GM18907 (cell line): ENCODE measurements around the gene BRD1.

Source experiments
- ATAC-seq: cut with Tn5 transposase; IDR thresholded peaks from one replicate; pipeline ENCODE4 v1.9.1; 2021; ENCODE audit warnings: mild to moderate bottlenecking, moderate library complexity; ENCODE audit not compliant: unreplicated experiment

BRD1 gene

DNA sequence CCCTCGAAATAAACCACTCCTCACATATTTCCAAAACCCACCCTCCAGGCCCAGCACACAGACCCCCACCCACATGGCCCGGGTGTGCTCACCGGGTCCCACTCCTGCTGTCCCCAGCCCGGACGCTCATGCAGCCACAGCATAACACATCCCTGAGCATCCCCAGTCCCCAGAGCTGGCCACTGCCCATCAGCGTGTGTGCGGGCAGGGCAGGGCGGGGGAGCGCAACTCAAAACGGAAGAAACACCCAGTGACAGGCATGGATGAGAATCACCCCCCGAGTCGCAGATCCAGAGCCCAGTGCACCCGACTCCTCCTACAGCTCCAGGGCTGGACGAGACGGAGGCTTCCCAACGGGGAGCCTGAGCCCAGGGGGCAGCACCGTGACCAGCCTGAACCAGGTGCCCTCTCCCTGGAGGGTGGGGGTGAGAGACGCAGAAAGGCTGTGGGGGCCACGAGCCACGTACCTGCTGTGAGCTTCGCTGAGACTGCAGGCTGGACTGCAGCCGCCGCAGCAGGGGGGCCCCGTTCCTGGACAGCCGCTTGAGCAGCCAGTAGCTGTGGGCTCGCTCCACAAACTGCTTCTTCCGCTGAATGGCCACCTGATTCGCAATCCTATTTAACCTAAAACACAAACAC is 23.8 kb downstream of the BRD1 start:
- ATAC-seq: no peak

DNA sequence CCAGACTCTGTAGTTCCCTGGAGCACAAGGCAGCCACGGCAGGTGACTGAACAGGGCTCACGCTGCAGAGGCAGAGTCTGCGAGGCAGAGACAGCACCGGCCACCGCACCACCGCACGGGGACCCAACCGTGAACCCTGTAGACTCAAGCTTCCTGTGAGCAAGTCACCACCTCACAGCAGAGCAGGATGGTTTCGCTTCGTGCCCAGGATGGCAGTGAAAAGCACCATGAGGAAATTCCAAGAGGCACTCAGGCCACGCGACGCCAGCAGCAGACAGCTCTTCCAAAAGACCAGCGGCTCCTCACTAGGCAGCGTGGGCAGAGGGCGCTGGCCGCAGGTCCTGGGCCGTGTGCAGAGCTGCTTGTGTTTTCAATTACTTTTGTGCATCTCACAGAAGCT is 24.5 kb downstream of the BRD1 start:
- no peak for ATAC-seq

DNA sequence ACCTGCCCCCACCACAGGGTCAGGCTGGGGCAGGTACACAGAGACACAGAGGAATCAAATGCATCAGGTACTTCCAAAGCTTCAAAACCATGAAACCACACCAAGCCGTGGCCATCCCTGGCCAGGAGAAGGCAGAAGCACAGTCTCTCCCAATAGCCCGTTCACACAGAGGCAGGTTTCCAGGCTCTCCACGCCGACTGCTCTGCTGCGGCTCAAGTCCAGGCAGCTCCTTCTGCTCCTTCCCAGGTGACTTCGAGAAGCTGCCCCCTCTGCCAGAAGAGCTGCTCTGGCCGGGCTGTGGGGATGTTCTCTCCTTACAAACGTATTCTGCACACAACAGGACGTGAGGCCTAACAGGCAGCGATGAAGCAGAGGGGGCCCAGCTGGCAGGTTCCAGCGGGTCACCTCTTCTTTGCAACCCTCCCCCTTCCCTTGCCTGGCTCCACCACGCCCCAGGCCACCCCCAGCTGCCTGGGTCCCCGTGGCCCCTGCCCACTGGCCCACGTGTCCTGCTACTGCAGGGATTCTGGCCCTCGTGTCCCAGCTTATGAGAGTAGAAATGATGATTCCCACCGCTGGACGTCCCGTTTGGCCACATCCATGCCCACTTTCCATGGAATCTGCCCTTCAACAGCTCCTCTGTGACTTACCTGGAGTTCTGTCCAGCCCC is 26.1 kb downstream of the BRD1 start:
- ATAC-seq: no peak

DNA sequence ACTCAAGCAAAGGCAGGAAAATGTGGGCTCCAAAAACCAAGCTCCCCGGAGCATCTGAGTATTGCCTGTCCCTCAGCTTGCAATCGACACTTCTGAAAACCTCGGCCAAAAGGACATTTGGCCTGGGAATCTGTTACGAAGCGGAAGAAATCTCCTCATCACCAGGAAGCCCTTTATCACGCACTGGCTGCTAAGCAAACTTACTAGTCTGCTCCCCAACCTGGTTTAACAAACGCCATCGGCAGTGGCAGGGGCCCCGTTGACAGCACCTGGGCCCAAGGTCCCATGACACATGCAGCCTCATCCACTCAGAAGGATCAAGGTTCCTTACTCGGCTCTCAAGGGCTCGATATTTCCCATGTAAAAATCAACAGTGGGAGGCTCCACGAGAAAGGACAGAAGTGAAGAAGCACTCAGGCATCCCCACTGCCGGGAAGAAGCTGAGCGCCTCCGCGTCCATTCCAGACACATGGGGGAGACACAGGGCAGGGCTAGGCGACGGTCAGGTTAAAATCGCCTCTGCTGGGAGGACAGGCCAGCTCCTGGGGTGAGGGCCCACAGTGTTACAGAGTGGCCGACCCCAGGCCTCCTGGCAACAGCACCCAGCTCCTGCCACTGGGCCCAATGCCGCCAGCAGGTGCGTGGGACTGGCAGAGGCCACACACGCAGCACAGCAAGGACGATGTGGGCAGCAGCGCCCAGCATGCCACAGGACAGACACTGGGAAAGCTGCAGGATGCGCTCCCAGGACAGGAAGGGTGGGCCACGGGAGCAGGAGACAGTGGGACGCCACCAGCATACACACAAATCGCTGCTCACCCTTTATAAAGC is 27.1 kb downstream of the BRD1 start:
- no peak for ATAC-seq

DNA sequence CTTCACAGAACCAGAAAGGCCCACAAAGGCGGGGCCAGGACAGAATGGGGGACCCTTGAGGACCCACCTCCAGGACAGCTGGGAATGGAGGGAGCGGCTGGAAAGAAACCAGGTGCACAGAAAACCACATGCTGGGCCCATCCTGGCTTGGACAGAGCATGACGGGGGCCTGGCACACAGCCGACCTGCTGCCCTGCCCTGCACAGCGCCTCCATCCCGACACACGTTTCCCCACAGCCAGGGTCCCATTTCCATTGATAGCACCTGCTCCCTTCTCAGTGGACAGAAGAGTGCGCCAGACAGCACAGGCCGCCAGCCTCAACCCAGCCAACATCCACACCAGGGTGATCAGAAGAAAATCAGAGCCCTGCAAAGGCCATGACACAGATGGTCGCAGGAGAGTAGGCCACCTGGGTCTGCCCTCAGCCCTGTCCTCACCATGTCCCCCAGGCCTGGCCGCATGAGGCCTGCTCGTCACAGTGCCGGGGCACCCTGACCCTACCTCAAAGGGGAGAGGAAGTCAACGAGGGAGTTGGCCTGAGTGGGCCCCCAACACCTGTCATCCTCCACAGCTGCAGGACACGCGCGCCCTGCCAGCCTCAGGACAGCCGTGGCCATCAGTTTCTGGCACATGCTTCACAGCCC is 28.1 kb downstream of the BRD1 start:
- no peak for ATAC-seq

DNA sequence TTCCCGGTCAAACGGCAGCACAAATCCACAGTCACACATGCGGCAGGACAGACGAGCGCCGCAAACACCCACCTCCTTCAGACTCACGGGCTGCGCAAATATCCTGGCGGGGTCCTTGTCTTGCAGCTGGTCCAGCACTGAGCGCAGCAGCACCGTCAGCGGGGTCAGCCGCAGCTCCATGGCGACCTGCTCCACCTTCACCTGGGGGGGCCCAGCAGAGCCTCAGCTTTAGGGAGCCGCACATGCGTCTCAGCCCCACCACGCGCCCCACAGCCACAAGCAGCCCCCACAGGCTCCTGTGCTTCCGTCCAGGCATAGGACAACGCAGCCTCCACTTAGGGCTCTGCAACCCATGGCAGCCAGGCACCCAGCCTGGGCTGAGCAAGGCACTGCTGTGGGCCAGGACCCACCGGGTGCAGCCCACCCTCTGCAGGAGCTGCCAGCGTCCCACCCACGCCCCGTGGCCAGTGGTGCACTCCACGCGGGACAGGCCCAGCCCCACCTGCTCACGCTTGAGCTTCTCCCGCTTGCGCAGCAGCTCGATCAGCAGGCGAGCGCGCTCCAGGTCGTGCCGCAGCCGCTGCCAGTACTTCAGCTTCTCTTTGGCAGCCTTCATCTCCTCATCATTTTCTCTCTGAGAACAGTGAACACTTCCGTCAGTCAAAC is 29.1 kb downstream of the BRD1 start:
- no peak for ATAC-seq

DNA sequence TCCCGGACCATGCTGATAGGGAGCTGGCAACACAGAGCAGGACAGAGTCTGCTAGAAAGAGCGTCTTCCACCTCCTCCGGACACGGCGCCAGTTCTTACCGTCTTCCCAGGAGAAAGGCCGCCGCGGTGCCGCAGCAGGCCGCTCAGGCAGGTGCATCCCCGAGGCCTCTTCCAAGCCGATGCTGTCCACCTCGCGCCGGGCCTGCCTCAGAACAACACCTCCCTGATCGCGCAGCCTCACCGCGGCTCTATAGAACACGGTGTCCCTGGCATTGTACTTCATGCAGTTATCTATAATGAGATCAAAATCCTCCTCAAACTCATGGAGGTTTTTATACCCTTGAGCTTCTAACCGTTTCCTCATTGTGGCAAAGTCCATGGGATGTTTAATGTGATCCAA is 30.0 kb downstream of the BRD1 start:
- no peak for ATAC-seq

DNA sequence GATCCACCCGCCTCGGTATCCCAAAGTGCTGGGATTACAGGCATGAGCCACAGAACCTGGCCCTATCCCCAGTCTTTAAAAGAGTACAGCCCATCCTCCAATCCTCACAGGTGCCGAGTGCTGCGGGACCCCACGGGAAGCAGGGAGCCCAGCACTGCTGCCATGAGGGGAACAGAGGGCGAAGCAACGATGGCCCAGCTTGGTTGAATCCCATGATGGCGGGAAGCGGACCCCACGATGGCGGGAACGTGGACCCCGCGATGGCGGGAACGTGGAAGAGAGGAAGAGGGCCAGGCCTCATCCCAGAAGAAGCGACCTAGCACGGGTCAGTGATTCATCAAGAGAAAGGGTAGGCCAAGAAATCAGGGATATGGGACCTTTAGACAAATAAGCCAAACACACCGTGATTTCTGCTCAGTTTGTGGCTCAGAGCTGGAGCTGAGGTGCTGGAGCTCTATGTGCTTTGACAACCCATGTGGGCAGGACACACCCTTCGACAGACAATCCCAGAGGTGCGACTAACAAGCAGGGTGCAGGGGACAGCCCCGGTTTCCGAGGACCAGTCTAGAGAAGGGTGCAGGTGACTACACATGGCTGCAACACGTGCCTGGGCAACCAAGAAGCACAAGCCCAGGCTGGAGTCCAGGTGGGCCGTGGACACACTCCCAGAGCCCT is 30.9 kb downstream of the BRD1 start:
- ATAC-seq: no peak

DNA sequence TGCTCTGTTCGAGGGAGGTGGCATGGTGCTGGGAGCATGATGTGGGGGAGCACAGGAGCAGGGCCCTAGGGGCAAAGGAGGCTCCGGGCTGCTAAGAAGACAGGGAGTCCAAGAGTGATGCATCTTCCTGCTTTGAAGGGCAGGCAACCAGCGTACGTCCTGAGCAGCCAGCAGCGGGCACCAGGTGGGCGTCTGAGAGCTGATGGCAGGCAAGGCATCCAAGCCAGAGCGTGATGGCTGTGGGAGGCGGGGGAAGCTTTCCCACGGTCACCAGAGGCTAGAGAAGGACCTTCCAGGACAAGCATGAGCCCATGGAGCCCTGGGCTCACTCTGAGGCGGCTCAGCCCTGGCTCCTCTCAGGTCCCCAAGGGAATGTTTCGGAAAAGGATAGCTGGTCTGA is 32.2 kb downstream of the BRD1 start:
- no peak for ATAC-seq

DNA sequence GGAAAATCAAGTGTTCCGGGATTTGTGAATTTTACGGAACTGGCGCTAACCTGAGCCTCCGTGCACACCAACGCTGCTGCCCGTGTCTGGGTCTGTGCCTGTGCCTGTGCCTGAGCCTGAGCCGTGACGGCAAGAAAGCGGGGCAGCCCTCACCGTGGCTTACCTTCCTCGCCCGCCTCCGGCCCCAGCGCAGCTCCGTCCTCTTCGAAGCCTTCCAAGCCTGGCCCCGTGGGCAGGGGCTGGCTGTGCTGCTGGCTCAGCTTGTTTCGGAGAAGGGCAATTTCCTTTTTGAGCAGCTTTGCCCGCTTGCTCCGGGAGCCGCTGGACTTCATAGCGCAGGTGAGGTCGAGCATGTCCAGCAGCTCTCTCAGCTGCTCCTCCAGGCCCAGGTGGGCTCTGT is 33.8 kb downstream of the BRD1 start:
- no peak for ATAC-seq

DNA sequence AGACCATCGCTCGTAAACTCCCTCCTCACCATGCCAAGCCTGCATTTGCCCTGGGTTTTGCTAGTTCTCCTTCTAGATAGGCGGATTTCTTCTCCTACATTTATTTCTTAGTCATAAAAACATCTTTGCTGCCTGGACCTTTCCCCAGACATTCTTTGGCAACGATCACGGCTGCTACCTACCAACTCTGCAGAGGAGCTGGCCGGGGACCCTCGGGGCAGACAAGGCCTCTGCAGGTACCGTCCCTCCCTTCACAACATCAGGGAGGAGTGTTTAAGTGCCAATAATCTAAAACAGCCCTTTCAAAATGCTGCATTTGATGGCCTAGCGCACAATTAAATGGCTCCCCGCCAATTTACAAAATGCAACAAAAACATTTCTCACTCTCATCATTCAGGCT is 34.4 kb downstream of the BRD1 start:
- ATAC-seq: no peak

DNA sequence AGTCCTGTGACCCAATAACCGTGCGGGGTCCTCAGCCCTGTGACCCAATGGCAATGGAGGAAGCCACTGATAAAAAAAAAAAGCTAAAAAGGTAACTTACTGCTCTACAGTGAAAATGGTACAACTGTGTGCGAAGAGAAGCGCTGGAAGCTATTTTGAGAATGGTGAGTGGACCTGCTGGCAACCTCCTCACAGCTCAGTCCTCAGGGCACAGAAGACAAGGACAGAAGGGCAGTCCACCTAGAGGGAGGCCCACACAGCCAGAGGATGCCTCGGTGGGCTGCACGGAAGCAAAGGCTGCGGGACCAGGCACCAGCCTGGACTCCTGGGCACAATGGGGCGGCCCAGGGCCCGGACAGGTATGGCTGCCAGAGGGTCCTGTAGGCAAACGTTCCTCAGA is 35.6 kb downstream of the BRD1 start:
- ATAC-seq: no peak

DNA sequence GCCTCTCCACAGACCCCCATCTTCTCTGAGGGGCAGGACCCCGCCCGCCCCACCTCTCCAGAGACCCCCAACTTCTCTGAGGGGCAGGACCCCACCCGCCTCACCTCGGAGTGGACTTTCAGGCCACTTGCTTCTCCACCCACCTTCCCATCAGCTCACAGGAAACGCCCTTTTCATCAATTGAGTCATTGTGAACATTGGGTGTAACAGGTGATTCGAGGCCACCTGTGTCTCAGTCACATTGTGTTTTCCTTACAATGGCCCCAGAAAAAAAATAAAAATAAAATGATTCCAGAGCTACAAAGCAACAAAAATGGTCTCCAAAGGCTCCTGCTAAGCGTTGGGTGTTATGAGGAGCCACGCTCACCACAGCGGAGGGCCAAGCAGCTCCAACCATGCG is 36.0 kb downstream of the BRD1 start:
- ATAC-seq: no peak

DNA sequence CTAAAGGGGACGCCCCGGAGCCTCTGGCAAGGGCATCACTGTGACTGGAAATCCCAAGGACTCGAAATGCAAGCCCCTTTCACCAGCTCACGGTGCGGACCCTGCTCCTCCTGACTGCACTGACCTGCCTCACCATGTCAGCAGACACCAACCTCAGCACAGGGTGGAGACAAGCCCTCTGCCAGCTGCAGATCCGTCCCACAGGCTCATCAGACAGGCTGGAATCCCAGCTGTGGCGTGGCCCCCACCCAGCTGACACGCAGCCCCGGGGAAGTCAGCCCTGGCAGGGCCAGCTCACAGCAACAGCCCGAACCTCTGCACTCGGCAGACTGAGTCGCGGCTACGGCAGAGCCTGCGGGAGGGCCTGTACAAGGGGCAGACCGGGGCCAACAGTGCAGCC is 36.8 kb downstream of the BRD1 start:
- ATAC-seq: no peak

DNA sequence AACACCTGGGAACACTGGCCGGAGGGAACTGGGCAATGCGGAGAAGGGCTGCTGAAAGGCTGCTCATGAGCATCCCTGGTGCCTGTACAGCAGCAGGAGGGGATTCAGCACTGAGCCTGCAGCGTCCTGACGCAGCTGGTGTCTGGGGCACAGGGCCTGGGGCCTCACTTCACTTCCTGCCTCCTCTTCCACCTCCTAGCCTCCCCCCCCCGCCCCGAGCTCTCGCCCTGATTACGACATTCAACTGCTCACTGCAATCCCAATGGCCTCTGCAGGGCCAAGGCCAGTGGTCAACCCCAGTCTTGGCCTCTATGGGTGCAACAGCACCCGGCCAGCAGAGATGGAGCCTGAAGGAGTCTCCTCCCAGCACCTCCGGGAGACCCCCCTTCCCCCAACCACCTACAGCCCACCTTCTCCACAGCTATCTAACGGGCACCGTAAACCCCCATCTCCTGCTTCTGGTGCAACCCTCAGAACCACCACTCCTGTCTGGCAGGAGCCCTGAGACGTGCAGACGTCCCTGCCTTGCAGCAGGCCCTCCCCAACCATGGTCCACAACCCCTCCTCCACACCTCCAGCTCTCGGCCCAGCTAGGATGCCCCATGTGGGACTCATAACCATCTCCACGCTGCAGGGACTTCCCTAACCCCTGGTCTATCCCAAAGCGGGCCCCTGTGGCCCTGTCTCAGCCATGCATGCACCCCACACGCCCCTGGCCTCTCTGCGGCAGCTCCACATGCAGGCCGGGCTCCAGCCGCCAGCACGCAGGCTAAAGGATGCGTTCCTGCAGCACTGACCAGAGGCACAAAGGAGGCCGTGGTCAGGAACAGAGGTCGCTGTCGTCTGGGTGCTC is 38.2 kb downstream of the BRD1 start:
- ATAC-seq: no peak

DNA sequence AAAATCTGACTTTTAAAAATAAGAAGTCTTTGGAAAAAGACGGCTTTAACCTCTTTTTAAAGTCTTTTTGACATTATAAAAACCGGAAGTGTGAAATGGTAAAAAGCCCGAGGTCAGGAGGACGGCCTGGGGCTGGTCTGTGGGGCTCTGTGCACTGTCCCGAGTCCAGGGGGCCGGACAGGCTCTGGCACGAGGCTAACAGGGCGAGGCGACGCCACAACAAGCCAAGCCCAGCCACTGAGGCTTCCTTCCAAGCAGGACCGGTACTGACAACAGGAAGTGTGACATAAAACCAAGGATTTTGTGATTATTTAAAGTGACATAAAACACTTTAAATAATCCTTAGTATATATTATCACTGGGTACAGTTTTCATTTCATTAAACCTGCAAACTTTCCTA is 39.2 kb downstream of the BRD1 start:
- no peak for ATAC-seq

DNA sequence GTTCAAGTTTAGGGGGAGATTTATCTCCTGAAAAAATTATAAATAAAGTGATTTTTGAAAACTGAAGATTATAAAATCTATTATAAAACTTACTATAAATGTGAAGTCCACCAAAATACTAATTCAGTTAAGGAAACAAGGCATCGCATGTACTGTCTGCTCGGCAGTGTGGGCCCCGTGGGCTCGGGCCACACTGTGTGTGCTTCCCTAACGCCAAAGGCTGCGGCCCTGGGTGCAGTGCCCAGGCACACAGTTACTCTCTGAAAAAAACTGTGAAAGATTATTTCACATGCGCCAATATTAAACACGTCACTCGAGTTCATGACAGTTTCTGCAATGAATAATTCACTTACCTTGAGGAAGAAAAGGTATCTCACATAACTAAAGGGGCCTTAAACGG is 39.8 kb downstream of the BRD1 start:
- ATAC-seq: no peak

DNA sequence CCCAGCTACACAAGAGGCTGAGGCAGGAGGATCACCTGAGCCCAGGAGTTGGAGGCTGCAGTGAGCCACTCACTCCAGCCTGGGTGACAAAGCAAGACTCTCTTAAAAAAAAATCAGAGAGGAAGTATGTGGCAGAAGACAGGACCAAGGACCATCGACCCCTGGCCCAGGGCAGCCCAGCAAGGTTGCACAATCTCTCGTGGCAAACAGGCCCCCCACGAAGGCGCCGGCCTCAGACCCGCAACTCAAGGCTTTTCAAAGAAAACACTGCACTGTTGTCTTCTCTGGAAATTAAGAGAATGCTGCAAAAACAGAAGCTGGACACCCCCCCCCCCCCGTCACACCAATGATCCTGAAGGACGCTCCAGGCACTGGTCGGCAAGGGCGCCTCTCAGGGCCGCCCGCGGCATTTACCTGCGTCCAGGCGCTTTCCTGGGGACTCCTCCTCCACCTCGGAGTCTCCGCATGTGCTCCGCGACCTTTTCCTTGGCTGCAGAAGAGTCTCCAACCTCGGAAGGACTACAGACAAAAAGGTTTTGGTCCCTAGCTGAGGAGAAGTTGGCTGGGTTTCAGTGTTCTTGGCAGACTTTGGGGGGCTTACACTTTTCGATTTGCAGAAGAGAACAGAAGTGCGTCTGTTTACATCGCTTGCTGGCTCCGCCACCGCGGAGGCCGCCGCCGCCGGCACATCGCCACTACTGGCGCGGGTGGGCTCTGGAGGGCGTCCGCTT is 40.5 kb downstream of the BRD1 start:
- no peak for ATAC-seq

DNA sequence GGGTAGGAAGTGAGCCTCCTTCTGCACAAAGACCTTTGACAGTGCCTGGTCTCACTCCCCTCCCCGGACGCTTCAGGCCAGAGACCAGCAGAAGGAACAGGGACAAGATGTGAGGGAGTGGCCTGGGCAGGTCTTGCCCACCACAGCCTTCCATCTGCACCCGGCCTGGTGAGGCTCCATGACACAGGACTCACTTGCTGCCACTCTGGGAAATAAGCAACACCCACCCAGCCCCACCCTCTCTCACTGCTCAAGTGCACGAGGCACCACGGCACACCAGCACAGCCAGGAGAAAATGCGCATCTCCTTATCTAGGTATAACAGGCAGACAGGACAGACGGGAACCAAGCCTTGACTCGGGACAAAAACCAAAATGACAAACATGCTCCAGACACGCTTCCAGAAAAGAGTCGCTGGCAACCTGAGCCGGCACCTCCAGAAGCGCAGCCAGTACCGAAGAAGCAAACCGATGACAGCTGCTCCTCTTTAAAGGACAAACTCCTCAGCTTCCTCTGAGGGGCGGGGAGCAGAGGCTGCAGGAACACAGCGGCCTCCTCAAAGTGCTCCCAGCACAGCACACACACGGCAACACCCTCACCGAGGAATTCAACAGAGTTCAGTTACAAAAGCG is 41.7 kb downstream of the BRD1 start:
- no peak for ATAC-seq
